Measurements from ENCODE around the gene TECPR1. TPM values are rescaled to one million over a fixed set of nuclear protein-coding genes. Genes with fewer than 3 reads are reported as not detected.
A peak's percentile ranks its signal among the peaks of the same experiment; 100 is the strongest.

The TECPR1 gene
- total RNA-seq, 1 donor from 2014 or later = 174 TPM

DNA sequence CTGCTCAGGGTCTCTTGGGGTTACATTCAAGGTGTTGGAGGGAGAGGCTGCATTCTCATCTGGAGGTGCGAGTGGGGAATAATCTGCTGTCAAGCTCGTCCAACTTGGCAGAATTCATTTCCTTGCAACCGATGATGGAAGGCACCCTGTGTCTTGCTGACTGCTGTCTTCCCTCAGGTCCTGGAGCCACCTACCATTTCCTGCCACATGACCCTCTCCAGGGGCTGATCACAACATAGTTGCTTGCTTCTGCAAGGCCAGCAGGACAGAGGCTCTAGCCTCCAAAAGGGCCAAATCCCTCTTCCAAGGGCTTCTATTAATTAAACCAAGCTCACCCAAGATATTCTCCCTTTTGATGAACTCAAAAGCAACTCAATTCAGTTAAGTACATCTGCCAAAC is 15.3 kb upstream of the TECPR1 start:
- Mint-ChIP-seq H3K4me3 (ENCODE audit: unreplicated experiment) (no peak overlapping the region), H3K27ac (ENCODE audit: unreplicated experiment) (no peak overlapping the region), H3K36me3 (ENCODE audit: unreplicated experiment) (no peaks in the 10 kb centered on the region), H3K27me3 (ENCODE audit: unreplicated experiment) (no peaks in the 10 kb centered on the region), H3K4me1 (ENCODE audit: low read depth, unreplicated experiment) (peaks cover 2% of the 10 kb centered on the region), H3K9me3 (ENCODE audit: unreplicated experiment) (peaks cover 5% of the 10 kb centered on the region)
- no peak for DNase-seq
- TF ChIP-seq, protein P1, sequence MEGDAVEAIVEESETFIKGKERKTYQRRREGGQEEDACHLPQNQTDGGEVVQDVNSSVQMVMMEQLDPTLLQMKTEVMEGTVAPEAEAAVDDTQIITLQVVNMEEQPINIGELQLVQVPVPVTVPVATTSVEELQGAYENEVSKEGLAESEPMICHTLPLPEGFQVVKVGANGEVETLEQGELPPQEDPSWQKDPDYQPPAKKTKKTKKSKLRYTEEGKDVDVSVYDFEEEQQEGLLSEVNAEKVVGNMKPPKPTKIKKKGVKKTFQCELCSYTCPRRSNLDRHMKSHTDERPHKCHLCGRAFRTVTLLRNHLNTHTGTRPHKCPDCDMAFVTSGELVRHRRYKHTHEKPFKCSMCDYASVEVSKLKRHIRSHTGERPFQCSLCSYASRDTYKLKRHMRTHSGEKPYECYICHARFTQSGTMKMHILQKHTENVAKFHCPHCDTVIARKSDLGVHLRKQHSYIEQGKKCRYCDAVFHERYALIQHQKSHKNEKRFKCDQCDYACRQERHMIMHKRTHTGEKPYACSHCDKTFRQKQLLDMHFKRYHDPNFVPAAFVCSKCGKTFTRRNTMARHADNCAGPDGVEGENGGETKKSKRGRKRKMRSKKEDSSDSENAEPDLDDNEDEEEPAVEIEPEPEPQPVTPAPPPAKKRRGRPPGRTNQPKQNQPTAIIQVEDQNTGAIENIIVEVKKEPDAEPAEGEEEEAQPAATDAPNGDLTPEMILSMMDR (IDR thresholded peaks at IDR 0.05; ENCODE audit: partially characterized antibody, unreplicated experiment) = no peak

DNA sequence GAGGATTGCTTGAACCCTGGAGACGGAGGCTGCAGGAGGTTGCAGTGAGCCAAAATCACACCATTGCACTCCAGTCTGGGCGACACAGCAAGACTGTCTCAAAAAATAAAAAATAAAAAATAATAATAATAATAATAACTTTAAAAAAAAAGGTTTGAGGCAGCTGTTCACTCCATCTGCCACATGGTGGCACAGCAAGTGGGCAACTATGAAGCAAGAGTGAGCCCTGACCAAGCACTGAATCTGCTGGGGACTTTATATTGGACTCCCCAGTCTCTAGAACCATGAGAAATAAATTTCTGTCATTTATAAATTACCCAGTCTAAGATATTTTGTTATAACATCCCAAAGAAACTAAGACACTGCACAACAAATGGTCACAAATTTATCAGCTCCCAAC is 14.8 kb upstream of the TECPR1 start:
- no peaks in the 10 kb centered on the region for H3K27me3 Mint-ChIP-seq (ENCODE audit: unreplicated experiment)
- DNase-seq = no peak
- H3K9me3 Mint-ChIP-seq (ENCODE audit: unreplicated experiment) = peaks cover 5% of the 10 kb centered on the region
- H3K36me3 Mint-ChIP-seq (ENCODE audit: unreplicated experiment) = no peaks in the 10 kb centered on the region
- H3K4me1 Mint-ChIP-seq (ENCODE audit: low read depth, unreplicated experiment) = peaks cover 2% of the 10 kb centered on the region
- no peak overlapping the region for H3K4me3 Mint-ChIP-seq (ENCODE audit: unreplicated experiment)
- TF ChIP-seq, protein P1 (IDR thresholded peaks at IDR 0.05; ENCODE audit: partially characterized antibody, unreplicated experiment) = no peak
- no peak overlapping the region for H3K27ac Mint-ChIP-seq (ENCODE audit: unreplicated experiment)

DNA sequence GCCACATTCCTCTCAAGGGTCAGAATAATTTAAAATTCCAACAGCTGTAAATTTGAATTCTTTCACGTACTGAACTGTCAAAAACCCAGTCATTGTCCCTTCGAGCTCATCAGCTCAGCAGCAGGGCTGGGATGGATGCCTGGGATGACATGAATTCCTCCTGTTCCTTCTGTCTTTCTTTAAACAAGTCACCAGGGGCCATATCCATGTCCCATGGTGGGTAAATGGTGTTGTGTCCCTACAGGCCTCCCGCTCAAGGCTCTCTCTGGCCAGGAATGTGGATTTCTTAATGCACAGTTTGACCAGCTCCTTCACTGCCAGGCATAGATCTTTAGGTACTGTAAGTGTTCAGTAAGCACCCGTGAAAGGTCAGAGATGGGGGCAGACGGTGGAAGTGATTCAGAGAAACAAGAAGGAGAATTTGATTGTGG is 13.8 kb upstream of the TECPR1 start:
- no peaks in the 10 kb centered on the region for H3K36me3 Mint-ChIP-seq (ENCODE audit: unreplicated experiment)
- H3K4me3 Mint-ChIP-seq (ENCODE audit: unreplicated experiment) = no peak overlapping the region
- H3K4me1 Mint-ChIP-seq (ENCODE audit: low read depth, unreplicated experiment) = peaks cover 2% of the 10 kb centered on the region
- H3K9me3 Mint-ChIP-seq (ENCODE audit: unreplicated experiment) = peaks cover 5% of the 10 kb centered on the region
- TF ChIP-seq, protein P1 (IDR thresholded peaks at IDR 0.05; ENCODE audit: partially characterized antibody, unreplicated experiment) = no peak
- H3K27me3 Mint-ChIP-seq (ENCODE audit: unreplicated experiment) = no peaks in the 10 kb centered on the region
- no peak for DNase-seq
- H3K27ac Mint-ChIP-seq (ENCODE audit: unreplicated experiment) = no peak overlapping the region

DNA sequence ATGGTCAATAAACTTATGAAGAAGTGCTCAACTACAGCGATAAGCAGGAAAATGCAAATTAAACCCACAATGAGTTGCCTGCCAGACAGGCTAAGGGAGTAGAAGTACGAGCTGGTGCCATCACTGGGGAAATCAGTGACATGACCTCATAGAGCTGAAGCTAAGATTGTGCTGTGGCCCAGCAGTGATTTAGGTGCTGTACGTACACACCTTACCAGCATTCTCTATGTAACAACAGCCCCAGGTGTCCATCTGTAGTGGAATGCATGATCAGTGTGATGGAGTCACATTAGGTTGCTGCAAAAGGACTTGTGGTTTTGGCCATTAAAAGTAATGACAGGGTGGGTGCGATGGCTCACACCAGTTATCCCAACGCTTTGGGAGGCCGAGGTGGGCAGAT is 5.7 kb upstream of the TECPR1 start:
- H3K4me1 Mint-ChIP-seq (ENCODE audit: low read depth, unreplicated experiment) = peaks cover 13% of the 10 kb centered on the region

DNA sequence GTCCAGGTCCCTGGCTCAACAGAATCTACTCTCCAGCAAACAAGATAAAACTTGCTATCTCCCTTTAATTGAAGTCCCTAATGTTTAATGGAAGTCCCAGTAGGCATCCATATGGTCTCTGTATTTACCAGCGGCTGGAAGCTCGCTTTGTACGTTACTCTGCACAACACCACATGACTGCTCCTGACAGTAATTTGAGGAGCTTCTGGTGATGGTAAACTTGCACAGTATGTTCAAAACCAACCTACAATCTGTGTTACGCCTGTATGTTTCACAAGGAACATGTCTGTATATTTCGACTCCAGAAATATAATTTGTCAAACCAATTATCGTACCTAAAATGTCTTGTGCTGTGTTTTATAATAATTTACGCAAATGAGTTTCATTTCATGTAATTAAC is 4.4 kb upstream of the TECPR1 start:
- Mint-ChIP-seq H3K4me3 (ENCODE audit: unreplicated experiment) (peak overlapping the region; percentile 25), H3K27ac (ENCODE audit: unreplicated experiment) (peak overlapping the region; percentile 46), H3K9me3 (ENCODE audit: unreplicated experiment) (peaks cover 6% of the 10 kb centered on the region), H3K36me3 (ENCODE audit: unreplicated experiment) (no peaks in the 10 kb centered on the region), H3K4me1 (ENCODE audit: low read depth, unreplicated experiment) (peaks cover 13% of the 10 kb centered on the region), H3K27me3 (ENCODE audit: unreplicated experiment) (peaks cover 6% of the 10 kb centered on the region)
- DNase-seq = no peak
- TF ChIP-seq, protein P1 (IDR thresholded peaks at IDR 0.05; ENCODE audit: partially characterized antibody, unreplicated experiment) = no peak

More for the DNA sequence above, 5.7 kb upstream of the TECPR1 start:
- Mint-ChIP-seq H3K36me3 (ENCODE audit: unreplicated experiment) (no peaks in the 10 kb centered on the region), H3K27ac (ENCODE audit: unreplicated experiment) (no peak overlapping the region), H3K9me3 (ENCODE audit: unreplicated experiment) (peaks cover 3% of the 10 kb centered on the region), H3K27me3 (ENCODE audit: unreplicated experiment) (peaks cover 1% of the 10 kb centered on the region), H3K4me3 (ENCODE audit: unreplicated experiment) (no peak overlapping the region)
- DNase-seq = no peak
- TF ChIP-seq, protein P1 (IDR thresholded peaks at IDR 0.05; ENCODE audit: partially characterized antibody, unreplicated experiment) = no peak

All from glutamatergic neuron (in vitro differentiated cells).